AG09309 (cell line): ENCODE results near the gene SGK1.

Experiments
- DNase-seq: peaks from one replicate; pipeline ENCODE4 v3.0.0-alpha.2; 2010; ENCODE audit warnings: low read depth
- H3K4me3 ChIP-seq: 2 replicates; pipeline ENCODE4 v1.5.1; 2011; ENCODE audit warnings: mild to moderate bottlenecking, low read depth, low read length, moderate library complexity; ENCODE audit not compliant: control insufficient read depth
- TF ChIP-seq, protein P1 (sequence below): IDR thresholded peaks from 2 replicates; pipeline ENCODE4 v1.5.1; 2011; ENCODE audit warnings: mild to moderate bottlenecking, low read depth, low read length, inconsistent platforms; ENCODE audit not compliant: insufficient read depth, control insufficient read depth; ENCODE audit errors: missing control alignments

SGK1 gene

DNA sequence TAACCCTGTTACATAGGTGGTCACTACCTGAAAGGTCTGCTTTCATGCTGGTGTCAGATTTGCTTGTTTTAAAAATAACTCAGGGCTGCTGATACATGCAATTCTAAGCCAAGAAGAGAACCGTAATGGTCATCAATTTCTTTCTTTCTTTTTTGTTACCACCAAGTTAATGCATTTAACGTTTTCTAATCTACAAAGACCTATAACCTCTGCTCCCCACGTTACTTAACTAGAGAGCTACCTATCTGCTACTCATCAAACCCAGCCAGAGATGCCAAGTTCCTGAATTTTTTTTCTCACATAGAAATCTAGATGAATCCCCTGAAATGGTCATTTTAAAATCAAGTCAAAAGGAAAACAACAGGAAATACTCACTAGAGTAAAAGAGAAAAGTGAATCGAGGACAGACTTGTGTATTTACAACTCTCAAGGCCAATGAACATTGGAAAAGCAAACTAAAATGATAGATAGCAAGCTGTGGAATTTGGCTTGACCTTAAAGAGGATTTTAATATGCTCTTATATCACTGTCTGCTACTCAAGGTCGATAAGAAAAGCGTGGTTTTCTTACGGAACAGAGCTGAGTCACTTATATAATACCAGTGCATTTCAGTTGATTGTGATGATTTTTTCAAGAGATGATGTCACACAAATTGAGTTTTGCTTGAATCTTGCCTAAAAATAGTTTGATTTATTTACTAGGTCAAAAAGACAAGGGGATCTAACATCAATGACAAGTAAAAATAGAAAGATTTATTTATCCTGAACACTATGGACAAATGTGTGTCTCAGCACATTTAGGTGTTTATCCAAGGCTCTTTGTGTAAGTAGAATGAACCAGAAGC is 67.9 kb downstream of the SGK1 start:
- TF ChIP-seq, protein P1, sequence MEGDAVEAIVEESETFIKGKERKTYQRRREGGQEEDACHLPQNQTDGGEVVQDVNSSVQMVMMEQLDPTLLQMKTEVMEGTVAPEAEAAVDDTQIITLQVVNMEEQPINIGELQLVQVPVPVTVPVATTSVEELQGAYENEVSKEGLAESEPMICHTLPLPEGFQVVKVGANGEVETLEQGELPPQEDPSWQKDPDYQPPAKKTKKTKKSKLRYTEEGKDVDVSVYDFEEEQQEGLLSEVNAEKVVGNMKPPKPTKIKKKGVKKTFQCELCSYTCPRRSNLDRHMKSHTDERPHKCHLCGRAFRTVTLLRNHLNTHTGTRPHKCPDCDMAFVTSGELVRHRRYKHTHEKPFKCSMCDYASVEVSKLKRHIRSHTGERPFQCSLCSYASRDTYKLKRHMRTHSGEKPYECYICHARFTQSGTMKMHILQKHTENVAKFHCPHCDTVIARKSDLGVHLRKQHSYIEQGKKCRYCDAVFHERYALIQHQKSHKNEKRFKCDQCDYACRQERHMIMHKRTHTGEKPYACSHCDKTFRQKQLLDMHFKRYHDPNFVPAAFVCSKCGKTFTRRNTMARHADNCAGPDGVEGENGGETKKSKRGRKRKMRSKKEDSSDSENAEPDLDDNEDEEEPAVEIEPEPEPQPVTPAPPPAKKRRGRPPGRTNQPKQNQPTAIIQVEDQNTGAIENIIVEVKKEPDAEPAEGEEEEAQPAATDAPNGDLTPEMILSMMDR: no peak
- DNase-seq: no peak
- no peak overlapping the region for H3K4me3 ChIP-seq

DNA sequence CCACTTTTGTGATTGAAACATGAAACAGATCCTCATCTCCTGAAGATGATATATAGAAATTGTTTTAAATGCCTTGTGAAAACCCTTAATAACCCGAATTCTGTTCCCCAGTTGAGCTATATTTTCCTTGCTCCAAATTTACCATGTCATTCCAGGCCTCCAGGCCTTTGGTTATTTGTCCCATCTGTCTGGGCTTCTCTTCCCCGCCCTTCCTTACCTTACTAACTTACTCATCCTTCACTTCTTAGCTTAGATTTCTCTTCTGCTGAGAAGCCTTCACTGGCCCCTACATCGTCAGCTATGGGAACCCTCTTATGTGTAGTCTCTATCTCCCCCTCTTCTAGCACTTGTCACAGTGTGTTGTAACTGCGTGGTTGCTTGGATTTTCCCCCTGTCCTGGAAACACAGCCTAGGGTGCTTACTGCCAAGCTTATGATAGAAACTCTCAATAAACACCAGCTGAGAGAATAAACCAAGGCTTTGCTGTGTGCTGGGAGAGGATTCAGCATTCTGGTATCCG is 68.6 kb downstream of the SGK1 start:
- no peak for DNase-seq
- no peak overlapping the region for H3K4me3 ChIP-seq
- TF ChIP-seq, protein P1: no peak

DNA sequence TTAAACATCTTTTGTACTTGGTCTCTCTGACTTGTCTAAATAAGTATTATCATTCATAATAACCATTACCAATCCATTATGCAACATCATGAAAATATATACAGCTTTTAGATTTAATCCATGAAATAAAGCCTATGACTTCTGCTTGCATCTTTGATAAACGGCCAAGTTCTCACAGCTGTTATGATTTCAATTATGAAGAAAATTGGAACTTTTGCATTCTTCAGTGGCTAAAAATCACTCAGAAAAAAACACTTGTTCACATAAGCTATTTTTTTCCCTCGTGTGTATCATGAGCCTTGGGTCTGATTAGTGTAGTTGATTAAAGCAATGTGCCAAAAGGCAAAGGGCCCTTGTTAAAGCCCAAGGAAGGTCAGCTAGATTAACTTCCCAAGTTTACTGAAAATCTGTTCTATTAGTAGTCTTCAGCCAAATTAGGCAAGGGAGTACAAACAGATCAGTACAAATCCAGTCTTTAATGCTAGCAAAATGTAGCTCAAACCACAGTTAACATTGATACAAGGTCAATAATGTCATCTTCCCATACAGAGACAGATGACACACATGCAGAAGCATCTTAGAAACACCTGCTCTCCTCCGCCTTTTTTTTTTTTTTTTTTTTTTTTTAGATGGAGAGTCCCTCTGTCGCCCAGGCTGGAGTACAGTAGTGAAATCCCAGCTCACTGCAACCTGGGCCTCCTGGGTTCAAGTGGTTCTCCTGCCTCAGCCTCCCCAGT is 69.9 kb downstream of the SGK1 start:
- H3K4me3 ChIP-seq: no peak overlapping the region
- TF ChIP-seq, protein P1: no peak
- DNase-seq: no peak

DNA sequence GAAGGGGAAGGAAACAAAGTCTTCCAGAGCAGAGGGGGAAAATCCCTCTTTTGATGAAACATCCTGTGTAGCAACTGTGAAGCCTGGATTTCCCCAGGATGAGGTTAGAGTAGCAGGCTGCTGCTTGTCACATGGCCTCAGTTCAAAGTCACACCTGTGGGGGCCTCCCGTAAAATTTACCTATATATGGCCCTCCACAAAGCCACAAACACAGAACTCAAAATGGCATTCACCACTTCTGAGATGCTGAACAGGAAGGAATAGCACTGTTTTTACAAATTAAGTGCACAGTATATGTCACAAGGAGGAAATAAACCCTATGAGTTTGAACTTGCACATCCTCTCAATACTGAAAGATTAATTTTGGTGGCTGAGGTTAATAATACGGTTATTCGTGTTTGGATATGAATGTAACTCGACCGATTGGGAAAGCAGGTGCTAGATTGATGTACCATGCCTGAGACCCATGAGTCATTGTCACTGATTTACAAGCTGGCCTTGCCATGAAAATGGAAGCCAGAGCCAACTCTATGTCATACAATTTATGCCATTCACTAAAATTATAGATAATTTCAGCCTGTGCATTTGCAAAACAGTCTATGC is 70.6 kb downstream of the SGK1 start:
- no peak for DNase-seq
- TF ChIP-seq, protein P1: no peak
- no peak overlapping the region for H3K4me3 ChIP-seq

DNA sequence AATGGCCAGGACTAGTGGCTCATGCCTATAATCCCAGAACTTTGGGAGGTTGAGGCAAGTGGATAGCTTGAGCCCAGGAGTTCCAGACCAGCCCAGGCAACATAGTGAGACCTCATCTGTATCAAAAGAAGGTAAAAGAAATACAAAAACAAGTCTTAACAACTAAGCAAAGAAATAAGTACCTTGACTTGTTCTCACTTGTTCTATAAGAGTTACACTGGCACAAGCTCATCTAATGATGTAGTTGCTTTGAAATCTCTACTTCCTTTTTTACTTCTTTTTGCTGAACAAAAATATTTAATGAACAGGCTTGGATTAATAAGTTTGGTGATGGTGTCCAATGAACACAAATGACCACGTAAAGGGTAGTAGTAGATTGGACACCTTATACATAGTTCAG is 72.2 kb downstream of the SGK1 start:
- no peak for DNase-seq
- TF ChIP-seq, protein P1: no peak
- no peak overlapping the region for H3K4me3 ChIP-seq

DNA sequence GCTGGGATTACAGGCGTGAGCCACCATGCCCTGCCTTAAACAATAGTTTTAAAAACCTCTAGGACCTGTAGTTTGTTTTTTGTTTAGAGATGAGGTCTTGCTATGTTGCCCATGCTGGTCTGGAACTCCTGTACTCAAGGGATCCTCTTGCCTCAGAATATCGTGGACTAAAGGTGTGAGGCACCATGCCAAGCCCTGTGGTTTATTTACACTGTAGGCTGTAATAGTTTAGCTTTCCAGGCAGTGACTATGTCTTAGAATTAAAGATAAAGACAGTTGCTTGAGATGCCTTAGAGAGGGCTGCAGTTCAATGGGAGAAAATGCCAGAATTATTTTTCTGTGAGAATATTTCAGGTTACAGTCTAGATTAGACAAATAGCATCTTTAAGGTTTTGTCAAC is 72.9 kb downstream of the SGK1 start:
- TF ChIP-seq, protein P1: no peak
- DNase-seq: no peak
- H3K4me3 ChIP-seq: no peak overlapping the region
